Neutrophil (primary cell): ENCODE results near the gene GRB14.

ENCODE experiments used
- H3K27ac ChIP-seq: fragments of 200-600 bp; sonication (generic); 2 replicates; pipeline ENCODE4 v1.5.1; 2016; ENCODE audit warnings: mild to moderate bottlenecking, moderate library complexity
- H3K27me3 ChIP-seq: fragments of 200-600 bp; sonication (generic); 2 replicates; pipeline ENCODE4 v1.6.0; 2016; ENCODE audit warnings: mild to moderate bottlenecking
- H3K36me3 ChIP-seq: fragments of 200-600 bp; sonication (generic); 2 replicates; pipeline ENCODE4 v1.5.1; 2017
- H3K4me1 ChIP-seq, 2 experiments: fragments of 200-600 bp in 1 of 2; sonication (generic) in 1 of 2; 1 replicate in 1 of 2; 2 replicates in 1 of 2; pipeline versions ENCODE4 v1.5.1 to v1.6.1; 2013 to 2016; ENCODE audit warnings: low read depth in 1 of 2, low read length in 1 of 2, mild to moderate bottlenecking in 1 of 2, moderate library complexity in 1 of 2; ENCODE audit not compliant: control insufficient read depth in 1 of 2, insufficient read depth in 1 of 2
- H3K4me3 ChIP-seq, 2 experiments: fragments of 200-600 bp in 1 of 2; sonication (generic) in 1 of 2; 1 replicate in 1 of 2; 2 replicates in 1 of 2; pipeline ENCODE4 v1.5.1; 2013 to 2016; ENCODE audit warnings: low read depth in 1 of 2, low read length in 1 of 2, mild to moderate bottlenecking in 1 of 2, moderate library complexity in 1 of 2
- H3K9me3 ChIP-seq: fragments of 200-600 bp; sonication (generic); 2 replicates; pipeline ENCODE4 v1.5.1; 2016
- TF ChIP-seq, protein P1 (sequence below): fragments of 200-600 bp; sonication (generic); IDR thresholded peaks from 2 replicates; pipeline ENCODE4 v1.5.1; 2016; ENCODE audit warnings: antibody characterized with exemption

GRB14 gene

DNA sequence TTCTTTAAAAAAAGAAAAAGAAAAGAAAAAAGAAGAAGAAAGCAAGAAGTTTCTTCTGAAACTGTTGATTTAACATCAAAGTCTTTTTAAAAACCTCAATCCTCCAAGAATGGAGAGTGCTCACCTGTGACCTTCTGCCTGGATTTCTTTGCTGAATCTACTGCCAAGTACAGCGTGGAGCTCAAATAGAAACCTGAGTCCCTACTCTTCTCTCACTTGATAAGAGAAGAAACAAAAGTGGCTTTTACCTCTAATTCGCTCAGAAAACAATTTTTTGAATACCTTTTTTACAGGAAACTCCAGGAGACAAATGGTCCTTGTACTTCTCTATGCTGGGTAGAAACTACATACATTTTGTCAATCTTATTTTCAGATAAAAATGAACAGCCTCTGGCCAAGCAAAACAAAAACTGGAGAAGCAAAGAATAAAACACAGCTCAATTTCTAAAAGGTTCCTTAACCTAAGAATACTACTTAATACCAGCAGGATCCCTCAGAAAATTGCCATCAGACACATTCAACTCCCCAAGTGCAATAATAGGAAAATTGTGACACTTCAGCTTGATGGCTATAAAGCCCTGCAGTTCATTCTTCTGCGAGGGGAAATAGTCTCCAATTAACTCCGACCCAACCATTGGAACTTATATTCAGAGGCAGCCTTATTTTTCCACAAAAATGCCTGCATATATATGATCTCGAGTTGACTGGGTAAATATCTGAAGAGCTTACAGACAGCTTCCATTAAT, 85.8 kb downstream of the GRB14 start:
- H3K27me3 ChIP-seq = no peaks in the 10 kb centered on the region
- no peaks in the 10 kb centered on the region for H3K4me1 ChIP-seq
- H3K27ac ChIP-seq = no peak overlapping the region
- no peak overlapping the region for H3K4me3 ChIP-seq
- TF ChIP-seq, protein P1, sequence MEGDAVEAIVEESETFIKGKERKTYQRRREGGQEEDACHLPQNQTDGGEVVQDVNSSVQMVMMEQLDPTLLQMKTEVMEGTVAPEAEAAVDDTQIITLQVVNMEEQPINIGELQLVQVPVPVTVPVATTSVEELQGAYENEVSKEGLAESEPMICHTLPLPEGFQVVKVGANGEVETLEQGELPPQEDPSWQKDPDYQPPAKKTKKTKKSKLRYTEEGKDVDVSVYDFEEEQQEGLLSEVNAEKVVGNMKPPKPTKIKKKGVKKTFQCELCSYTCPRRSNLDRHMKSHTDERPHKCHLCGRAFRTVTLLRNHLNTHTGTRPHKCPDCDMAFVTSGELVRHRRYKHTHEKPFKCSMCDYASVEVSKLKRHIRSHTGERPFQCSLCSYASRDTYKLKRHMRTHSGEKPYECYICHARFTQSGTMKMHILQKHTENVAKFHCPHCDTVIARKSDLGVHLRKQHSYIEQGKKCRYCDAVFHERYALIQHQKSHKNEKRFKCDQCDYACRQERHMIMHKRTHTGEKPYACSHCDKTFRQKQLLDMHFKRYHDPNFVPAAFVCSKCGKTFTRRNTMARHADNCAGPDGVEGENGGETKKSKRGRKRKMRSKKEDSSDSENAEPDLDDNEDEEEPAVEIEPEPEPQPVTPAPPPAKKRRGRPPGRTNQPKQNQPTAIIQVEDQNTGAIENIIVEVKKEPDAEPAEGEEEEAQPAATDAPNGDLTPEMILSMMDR = no peak
- H3K9me3 ChIP-seq = no peaks in the 10 kb centered on the region
- H3K36me3 ChIP-seq = no peaks in the 10 kb centered on the region

- Histone ChIP-seq H3K4me3 (no peak overlapping the region), H3K36me3 (no peaks in the 10 kb centered on the region)
- TF ChIP-seq, protein P1 = no peak
These were observed 90.8 kb downstream of the GRB14 start for GRCh38 chr2:164530464-164530863.

DNA sequence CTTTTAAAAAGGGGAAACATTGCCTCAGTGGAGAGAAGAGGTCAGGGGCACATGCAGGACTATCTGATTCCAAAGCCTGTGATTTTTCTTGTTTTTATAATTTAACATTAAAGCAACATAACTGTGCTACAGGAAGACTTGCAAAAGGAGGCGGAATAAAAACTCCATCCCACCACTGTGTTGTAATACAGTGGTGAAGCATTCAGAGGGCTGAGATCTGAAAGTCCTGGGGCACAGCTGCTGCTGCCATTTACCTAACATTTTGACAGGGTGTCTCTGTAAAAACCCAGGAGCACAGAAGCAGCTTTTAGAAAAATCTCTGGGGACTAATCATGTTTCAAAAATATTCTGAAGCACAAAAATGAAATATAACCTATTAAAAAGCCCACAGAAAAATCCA, 97.6 kb downstream of the GRB14 start:
- H3K9me3 ChIP-seq = no peaks in the 10 kb centered on the region
- no peaks in the 10 kb centered on the region for H3K4me1 ChIP-seq
- TF ChIP-seq, protein P1 = no peak
- no peaks in the 10 kb centered on the region for H3K36me3 ChIP-seq
- H3K27ac ChIP-seq = no peak overlapping the region
- H3K27me3 ChIP-seq = no peaks in the 10 kb centered on the region
- H3K4me3 ChIP-seq = no peak overlapping the region

More at GRCh38 chr2:164530464-164530863, 90.8 kb downstream of the GRB14 start:
- Histone ChIP-seq H3K27me3 (no peaks in the 10 kb centered on the region), H3K4me1 (no peaks in the 10 kb centered on the region), H3K27ac (no peak overlapping the region), H3K9me3 (no peaks in the 10 kb centered on the region)

GRCh38 chr2:164523009-164523408, 98.3 kb downstream of the GRB14 start:
- no peaks in the 10 kb centered on the region for H3K36me3 ChIP-seq
- TF ChIP-seq, protein P1 = no peak
- no peaks in the 10 kb centered on the region for H3K27me3 ChIP-seq
- H3K4me1 ChIP-seq = no peaks in the 10 kb centered on the region
- no peak overlapping the region for H3K4me3 ChIP-seq
- H3K27ac ChIP-seq = no peak overlapping the region
- no peaks in the 10 kb centered on the region for H3K9me3 ChIP-seq

- H3K27ac ChIP-seq = no peak overlapping the region
- H3K4me1 ChIP-seq = no peaks in the 10 kb centered on the region
- TF ChIP-seq, protein P1 = no peak
These were observed 98.7 kb downstream of the GRB14 start for GRCh38 chr2:164522561-164522981.

More at GRCh38 chr2:164522561-164522981, 98.7 kb downstream of the GRB14 start:
- H3K27me3 ChIP-seq = no peaks in the 10 kb centered on the region
- H3K4me3 ChIP-seq = no peak overlapping the region
- H3K9me3 ChIP-seq = no peaks in the 10 kb centered on the region
- no peaks in the 10 kb centered on the region for H3K36me3 ChIP-seq
